HG03196 (cell line): Measurements from ENCODE around the gene ANKRD55.
"Not testable (repeated sequence)": the region's sequence is repeated elsewhere in the genome, so short reads cannot be mapped to it uniquely, and the experiment has no call there.

ENCODE experiments used
- ATAC-seq: cut with Tn5 transposase; IDR thresholded peaks from one replicate; pipeline ENCODE4 v1.9.1; 2021; ENCODE audit not compliant: unreplicated experiment

ANKRD55 gene

GRCh38 chr5:56083286-56083854, 149.8 kb downstream of the ANKRD55 start:
- no peak for ATAC-seq

GRCh38 chr5:56081053-56081642, 152.0 kb downstream of the ANKRD55 start:
- ATAC-seq = peak; percentile 47

- ATAC-seq = peak; percentile 67
These were observed 152.6 kb downstream of the ANKRD55 start for GRCh38 chr5:56080375-56081052.

- ATAC-seq = not testable (repeated sequence)
These were observed 154.0 kb downstream of the ANKRD55 start for GRCh38 chr5:56079157-56079500.

GRCh38 chr5:56078278-56079156, 154.6 kb downstream of the ANKRD55 start:
- no peak for ATAC-seq

- ATAC-seq = no peak
These were observed 155.3 kb downstream of the ANKRD55 start for GRCh38 chr5:56077796-56078233.

- no peak for ATAC-seq
These were observed 156.6 kb downstream of the ANKRD55 start for GRCh38 chr5:56076486-56076885.

GRCh38 chr5:56075361-56075760, 157.8 kb downstream of the ANKRD55 start:
- no peak for ATAC-seq

GRCh38 chr5:56072863-56073766, 160.0 kb downstream of the ANKRD55 start:
- no peak for ATAC-seq

- no peak for ATAC-seq
These were observed 161.7 kb downstream of the ANKRD55 start for GRCh38 chr5:56071470-56071869.

- ATAC-seq = no peak
These were observed 162.2 kb downstream of the ANKRD55 start for GRCh38 chr5:56070851-56071465.

- ATAC-seq = no peak
These were observed 163.4 kb downstream of the ANKRD55 start for GRCh38 chr5:56069652-56070226.

- ATAC-seq = no peak
These were observed 166.1 kb downstream of the ANKRD55 start for GRCh38 chr5:56066931-56067450.

GRCh38 chr5:56064984-56065383, 168.1 kb downstream of the ANKRD55 start:
- peak; percentile 44 for ATAC-seq

- ATAC-seq = no peak
These were observed 172.6 kb downstream of the ANKRD55 start for GRCh38 chr5:56060276-56061110.

GRCh38 chr5:56059854-56060253, 173.3 kb downstream of the ANKRD55 start:
- no peak for ATAC-seq

- ATAC-seq = peak; percentile 66
These were observed 176.3 kb downstream of the ANKRD55 start for GRCh38 chr5:56056875-56057274.

GRCh38 chr5:56055859-56056258, 177.3 kb downstream of the ANKRD55 start:
- no peak for ATAC-seq

GRCh38 chr5:56055287-56055686, 177.8 kb downstream of the ANKRD55 start:
- no peak for ATAC-seq
